SK-N-SH treated with all-trans-retinoic acid at 6 μM for 48 hours (cell line): Measurements from ENCODE around the gene GALNTL6.

Source experiments
- ATAC-seq: fragments of 200-7000 bp; cut with Tn5 transposase; 3 replicates; pipeline ENCODE4 v1.9.1; 2020; ENCODE audit warnings: mild to moderate bottlenecking, moderate library complexity
- ARNTL ChIP-seq: fragments of 450-650 bp; formaldehyde crosslinking; IDR thresholded peaks from 2 replicates; pipeline ENCODE4 v1.5.0; 2020; ENCODE audit warnings: low read depth, mild to moderate bottlenecking, moderate library complexity, borderline replicate concordance
- CREB5 ChIP-seq: fragments of 250-450 bp; sonication (Bioruptor Pico); IDR thresholded peaks from 2 replicates; pipeline ENCODE4 v1.5.1; 2020; ENCODE audit warnings: low read depth, mild to moderate bottlenecking, moderate library complexity
- ESRRG ChIP-seq: fragments of 250-450 bp; sonication (Bioruptor Pico); IDR thresholded peaks from 2 replicates; pipeline ENCODE4 v1.6.1; 2021; ENCODE audit warnings: mild to moderate bottlenecking
- GLIS3 ChIP-seq: fragments of 250-450 bp; sonication (Bioruptor Pico); IDR thresholded peaks from 2 replicates; pipeline ENCODE4 v1.5.0; 2020; ENCODE audit warnings: mild to moderate bottlenecking, moderate library complexity
- ISL1 ChIP-seq: fragments of 250-450 bp; sonication (Bioruptor Pico); IDR thresholded peaks from 2 replicates; pipeline ENCODE4 v2.1.2; 2022; ENCODE audit warnings: mild to moderate bottlenecking, moderate library complexity
- PATZ1 ChIP-seq: fragments of 250-450 bp; sonication (Bioruptor Pico); IDR thresholded peaks from 2 replicates; pipeline ENCODE4 v1.8.0; 2020; ENCODE audit warnings: mild to moderate bottlenecking, moderate library complexity, borderline replicate concordance
- POU6F1 ChIP-seq: fragments of 250-450 bp; sonication (Bioruptor Pico); IDR thresholded peaks from 2 replicates; pipeline ENCODE4 v1.8.0; 2021; ENCODE audit warnings: low read depth, mild to moderate bottlenecking, moderate library complexity, borderline replicate concordance
- SNAI2 ChIP-seq: fragments of 250-450 bp; sonication (Bioruptor Pico); IDR thresholded peaks from 2 replicates; pipeline ENCODE4 v1.5.0; 2020; ENCODE audit warnings: mild to moderate bottlenecking, moderate library complexity
- TCF4 ChIP-seq: fragments of 250-450 bp; sonication (Bioruptor Pico); IDR thresholded peaks from 2 replicates; pipeline ENCODE4 v1.8.0; 2021; ENCODE audit warnings: mild to moderate bottlenecking, moderate library complexity, borderline replicate concordance
- TOX ChIP-seq: fragments of 250-450 bp; sonication (Bioruptor Pico); IDR thresholded peaks from 2 replicates; pipeline ENCODE4 v1.8.0; 2021; ENCODE audit warnings: mild to moderate bottlenecking, moderate library complexity, borderline replicate concordance
- ZC3H10 ChIP-seq: fragments of 250-450 bp; sonication (Bioruptor Pico); IDR thresholded peaks from 2 replicates; pipeline ENCODE4 v1.5.1; 2021; ENCODE audit warnings: mild to moderate bottlenecking, moderate library complexity
- ZFP3 ChIP-seq: fragments of 250-450 bp; sonication (Bioruptor Pico); IDR thresholded peaks from 2 replicates; pipeline ENCODE4 v1.5.0; 2020; ENCODE audit warnings: mild to moderate bottlenecking, moderate library complexity
- ZFP30 ChIP-seq: fragments of 450-650 bp; formaldehyde crosslinking; IDR thresholded peaks from 2 replicates; pipeline ENCODE4 v1.5.0; 2022; ENCODE audit warnings: mild to moderate bottlenecking, moderate library complexity
- ZNF70 ChIP-seq: fragments of 450-650 bp; formaldehyde crosslinking; IDR thresholded peaks from 2 replicates; pipeline ENCODE4 v1.5.0; 2020; ENCODE audit warnings: mild to moderate bottlenecking, moderate library complexity
- ZNF8 ChIP-seq: fragments of 450-650 bp; formaldehyde crosslinking; IDR thresholded peaks from 2 replicates; pipeline ENCODE4 v1.5.0; 2020; ENCODE audit warnings: mild to moderate bottlenecking, moderate library complexity
- TF ChIP-seq, protein P1 (sequence below): fragments of 250-450 bp; sonication (Bioruptor Pico); IDR thresholded peaks from 2 replicates; pipeline ENCODE4 v1.5.1; 2021; ENCODE audit warnings: mild to moderate bottlenecking, moderate library complexity
- TF ChIP-seq, protein P2 (sequence below): fragments of 250-450 bp; sonication (Bioruptor Pico); IDR thresholded peaks from 2 replicates; pipeline ENCODE4 v1.5.0; 2020; ENCODE audit warnings: mild to moderate bottlenecking, moderate library complexity

The GALNTL6 gene

GRCh38 chr4:172305698-172306097 lies 492.5 kb downstream of the GALNTL6 start:
- ATAC-seq = no peak
- TF ChIP-seq CREB5 (CRISPR knock-in tag) (peak; percentile 63; the same call in 1 of the 2 replicates), ESRRG (CRISPR knock-in tag) (peak; percentile 64; the same call in 1 of the 2 replicates), ISL1 (CRISPR knock-in tag) (peak; percentile 97), SNAI2 (no peak), TCF4 (CRISPR knock-in tag) (no peak), POU6F1 (CRISPR knock-in tag) (no peak), PATZ1 (CRISPR knock-in tag) (peak; percentile 57; the same call in 1 of the 2 replicates), ZFP30 (CRISPR knock-in tag) (no peak), GLIS3 (CRISPR knock-in tag) (peak; percentile 90)
- TF ChIP-seq, protein P1, sequence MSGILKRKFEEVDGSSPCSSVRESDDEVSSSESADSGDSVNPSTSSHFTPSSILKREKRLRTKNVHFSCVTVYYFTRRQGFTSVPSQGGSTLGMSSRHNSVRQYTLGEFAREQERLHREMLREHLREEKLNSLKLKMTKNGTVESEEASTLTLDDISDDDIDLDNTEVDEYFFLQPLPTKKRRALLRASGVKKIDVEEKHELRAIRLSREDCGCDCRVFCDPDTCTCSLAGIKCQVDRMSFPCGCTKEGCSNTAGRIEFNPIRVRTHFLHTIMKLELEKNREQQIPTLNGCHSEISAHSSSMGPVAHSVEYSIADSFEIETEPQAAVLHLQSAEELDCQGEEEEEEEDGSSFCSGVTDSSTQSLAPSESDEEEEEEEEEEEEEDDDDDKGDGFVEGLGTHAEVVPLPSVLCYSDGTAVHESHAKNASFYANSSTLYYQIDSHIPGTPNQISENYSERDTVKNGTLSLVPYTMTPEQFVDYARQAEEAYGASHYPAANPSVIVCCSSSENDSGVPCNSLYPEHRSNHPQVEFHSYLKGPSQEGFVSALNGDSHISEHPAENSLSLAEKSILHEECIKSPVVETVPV (CRISPR knock-in tag) = 0 out of 2 replicates have a peak, but pooled peaks have one; percentile 40

- no peak for ATAC-seq
- TF ChIP-seq ZNF70 (CRISPR knock-in tag) (no peak), TOX (CRISPR knock-in tag) (no peak), CREB5 (CRISPR knock-in tag) (no peak), ESRRG (CRISPR knock-in tag) (no peak)
Measured at GRCh38 chr4:172308078-172308477, 494.9 kb downstream of the GALNTL6 start.

DNA sequence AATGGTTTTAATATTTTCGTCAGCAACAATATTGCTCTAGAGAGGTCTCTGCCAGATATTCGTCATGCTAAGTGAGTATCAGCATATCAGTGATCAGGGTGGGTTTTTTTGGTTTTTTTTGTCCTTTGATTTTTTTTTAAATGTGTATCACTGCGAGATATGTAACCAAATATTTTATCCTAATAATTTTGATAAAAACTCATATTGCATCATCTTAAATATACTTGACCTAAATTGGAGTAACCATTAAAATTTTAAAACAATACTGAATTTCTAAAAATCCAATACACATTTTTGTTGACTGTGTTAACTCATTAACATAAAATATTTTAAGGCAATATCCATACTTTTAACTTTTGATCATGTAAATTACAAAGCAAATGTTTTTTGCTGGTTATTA lies 498.5 kb downstream of the GALNTL6 start:
- no peak for ATAC-seq
- TF ChIP-seq ZFP3 (CRISPR knock-in tag) = no peak
- TF ChIP-seq, protein P2, sequence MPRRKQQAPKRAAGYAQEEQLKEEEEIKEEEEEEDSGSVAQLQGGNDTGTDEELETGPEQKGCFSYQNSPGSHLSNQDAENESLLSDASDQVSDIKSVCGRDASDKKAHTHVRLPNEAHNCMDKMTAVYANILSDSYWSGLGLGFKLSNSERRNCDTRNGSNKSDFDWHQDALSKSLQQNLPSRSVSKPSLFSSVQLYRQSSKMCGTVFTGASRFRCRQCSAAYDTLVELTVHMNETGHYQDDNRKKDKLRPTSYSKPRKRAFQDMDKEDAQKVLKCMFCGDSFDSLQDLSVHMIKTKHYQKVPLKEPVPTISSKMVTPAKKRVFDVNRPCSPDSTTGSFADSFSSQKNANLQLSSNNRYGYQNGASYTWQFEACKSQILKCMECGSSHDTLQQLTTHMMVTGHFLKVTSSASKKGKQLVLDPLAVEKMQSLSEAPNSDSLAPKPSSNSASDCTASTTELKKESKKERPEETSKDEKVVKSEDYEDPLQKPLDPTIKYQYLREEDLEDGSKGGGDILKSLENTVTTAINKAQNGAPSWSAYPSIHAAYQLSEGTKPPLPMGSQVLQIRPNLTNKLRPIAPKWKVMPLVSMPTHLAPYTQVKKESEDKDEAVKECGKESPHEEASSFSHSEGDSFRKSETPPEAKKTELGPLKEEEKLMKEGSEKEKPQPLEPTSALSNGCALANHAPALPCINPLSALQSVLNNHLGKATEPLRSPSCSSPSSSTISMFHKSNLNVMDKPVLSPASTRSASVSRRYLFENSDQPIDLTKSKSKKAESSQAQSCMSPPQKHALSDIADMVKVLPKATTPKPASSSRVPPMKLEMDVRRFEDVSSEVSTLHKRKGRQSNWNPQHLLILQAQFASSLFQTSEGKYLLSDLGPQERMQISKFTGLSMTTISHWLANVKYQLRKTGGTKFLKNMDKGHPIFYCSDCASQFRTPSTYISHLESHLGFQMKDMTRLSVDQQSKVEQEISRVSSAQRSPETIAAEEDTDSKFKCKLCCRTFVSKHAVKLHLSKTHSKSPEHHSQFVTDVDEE (CRISPR knock-in tag) = no peak
- no peak for TF ChIP-seq SNAI2
- TF ChIP-seq ZNF8 = no peak
- TF ChIP-seq TCF4 (CRISPR knock-in tag) = no peak
- TF ChIP-seq PATZ1 (CRISPR knock-in tag) = no peak
- no peak for TF ChIP-seq ZNF70 (CRISPR knock-in tag)
- no peak for TF ChIP-seq ZC3H10 (CRISPR knock-in tag)
- TF ChIP-seq, protein P1 (CRISPR knock-in tag) = no peak
- no peak for TF ChIP-seq ARNTL (CRISPR knock-in tag)
- no peak for TF ChIP-seq GLIS3 (CRISPR knock-in tag)
